NCI-H82 treated with DMSO at 0.1 percent for 48 hours (cell line): ENCODE results near the gene SHISA5.
A peak's percentile ranks its signal among the peaks of the same experiment; 100 is the strongest.
"Not testable (repeated sequence)": the region's sequence is repeated elsewhere in the genome, so short reads cannot be mapped to it uniquely, and the experiment has no call there.

Experiments used
- DNase-seq: peaks from one replicate; lab custom pipeline; 2025; ENCODE audit not compliant: unreplicated experiment; lab: John Stamatoyannopoulos, UW

SHISA5 gene

DNA sequence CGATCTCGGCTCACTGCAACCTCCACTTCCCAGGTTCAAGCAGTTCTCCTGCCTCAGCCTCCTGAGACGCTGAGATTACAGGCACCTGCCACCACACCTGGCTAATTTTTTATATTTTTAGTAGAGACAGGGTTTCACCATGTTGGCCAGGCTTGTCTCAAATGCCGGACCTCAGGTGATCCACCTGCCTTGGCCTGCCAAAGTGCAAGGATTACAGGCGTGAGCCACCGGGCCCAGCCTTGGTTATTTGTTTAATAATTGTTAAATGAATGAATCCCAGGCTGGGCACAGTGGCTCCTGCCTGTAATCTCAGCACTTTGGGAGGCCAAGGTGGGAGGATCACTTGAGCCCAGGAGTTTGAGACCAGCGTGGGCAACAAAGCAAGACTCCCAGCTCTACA is 42.2 kb downstream of the SHISA5 start:
- not testable (repeated sequence) for DNase-seq

DNA sequence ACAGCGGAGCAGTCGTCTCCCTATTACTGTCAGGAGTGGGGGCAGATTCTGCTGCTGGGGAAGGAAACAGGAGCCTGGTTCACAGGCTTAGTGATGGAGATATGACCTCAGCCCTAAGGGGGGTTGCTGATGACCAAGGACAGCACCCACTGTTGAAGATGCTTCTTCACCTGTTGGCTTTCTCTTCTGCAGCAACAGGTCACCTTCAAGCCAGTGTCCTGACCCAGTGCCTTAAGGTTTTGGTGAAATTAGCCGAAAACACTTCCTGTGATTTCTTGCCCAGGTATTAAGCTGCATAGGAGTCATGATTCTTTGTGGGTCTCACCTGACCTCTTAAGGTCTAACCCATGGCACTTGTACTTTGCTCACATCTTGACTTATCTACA is 43.5 kb downstream of the SHISA5 start:
- no peak for DNase-seq

DNA sequence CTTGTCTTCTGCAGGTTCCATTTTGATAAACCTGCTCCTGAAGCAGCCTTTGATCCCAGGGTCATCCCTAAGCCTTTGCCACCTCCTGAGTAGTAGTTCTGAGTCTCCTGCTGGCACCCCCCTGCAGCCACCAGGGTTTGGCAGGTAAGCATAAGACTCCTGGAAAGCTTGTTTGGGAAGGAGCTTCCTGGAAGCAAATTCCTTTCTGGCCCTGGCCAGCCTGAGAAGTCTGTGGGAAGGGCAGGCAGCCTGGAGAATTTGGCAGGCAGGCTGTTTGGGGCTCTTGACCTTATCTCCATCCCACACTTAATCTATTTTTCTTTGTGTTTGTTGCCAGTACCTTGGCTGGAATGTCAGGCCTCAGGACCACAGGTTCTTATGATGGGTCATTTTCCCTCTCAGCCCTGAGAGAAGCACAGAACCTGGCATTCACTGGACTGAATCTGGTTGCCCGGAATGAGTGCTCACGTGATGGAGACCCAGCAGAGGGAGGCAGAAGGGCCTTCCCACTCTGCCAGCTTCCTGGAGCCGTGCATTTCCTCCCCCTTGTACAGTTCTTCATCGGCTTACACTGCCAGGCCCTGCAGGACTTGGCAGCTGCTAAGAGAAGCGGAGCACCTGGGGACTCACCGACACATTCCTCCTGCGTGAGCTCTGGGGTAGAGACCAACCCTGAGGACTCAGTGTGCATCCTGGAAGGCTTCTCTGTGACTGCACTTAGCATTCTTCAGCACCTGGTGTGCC is 44.0 kb downstream of the SHISA5 start:
- no peak for DNase-seq

DNA sequence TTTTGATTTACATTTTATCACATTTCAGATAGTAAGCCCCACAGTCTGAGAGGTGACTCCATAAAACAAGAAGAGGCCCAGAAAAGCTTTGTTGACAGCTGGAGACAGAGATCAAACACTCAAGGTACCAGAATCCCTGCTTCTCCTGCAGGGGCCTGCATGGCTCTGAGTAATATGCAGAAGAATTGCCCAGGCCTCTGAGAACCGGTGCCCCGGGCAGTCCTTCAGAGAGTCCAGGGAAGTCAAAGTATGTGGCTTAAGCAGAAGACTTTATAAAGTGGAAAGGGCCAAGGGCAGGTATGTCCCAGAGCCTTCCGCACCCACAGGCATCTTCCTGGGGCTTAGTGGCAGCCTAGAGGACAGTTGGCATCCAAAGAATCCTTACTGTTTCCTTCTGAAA is 44.6 kb downstream of the SHISA5 start:
- DNase-seq, result no peak

DNA sequence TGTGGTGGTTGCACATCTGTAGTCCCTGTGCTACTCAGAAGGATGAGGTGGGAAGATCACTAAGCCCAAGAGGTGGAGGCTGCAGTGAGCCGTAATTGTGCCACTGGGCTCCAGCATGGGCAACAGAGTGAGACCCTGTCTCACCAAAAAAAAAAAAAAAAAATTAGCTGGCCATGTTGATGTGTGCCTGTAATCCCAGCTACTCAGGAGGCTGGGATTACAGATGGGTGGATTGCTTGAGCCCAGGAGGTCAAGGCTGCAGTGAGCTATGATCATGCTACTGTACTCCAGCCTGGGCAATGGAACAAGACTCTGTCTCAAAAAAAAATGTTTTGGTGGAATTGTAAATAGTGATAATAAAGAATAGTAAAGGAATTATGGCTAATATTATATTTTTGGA is 47.5 kb downstream of the SHISA5 start:
- no peak for DNase-seq

DNA sequence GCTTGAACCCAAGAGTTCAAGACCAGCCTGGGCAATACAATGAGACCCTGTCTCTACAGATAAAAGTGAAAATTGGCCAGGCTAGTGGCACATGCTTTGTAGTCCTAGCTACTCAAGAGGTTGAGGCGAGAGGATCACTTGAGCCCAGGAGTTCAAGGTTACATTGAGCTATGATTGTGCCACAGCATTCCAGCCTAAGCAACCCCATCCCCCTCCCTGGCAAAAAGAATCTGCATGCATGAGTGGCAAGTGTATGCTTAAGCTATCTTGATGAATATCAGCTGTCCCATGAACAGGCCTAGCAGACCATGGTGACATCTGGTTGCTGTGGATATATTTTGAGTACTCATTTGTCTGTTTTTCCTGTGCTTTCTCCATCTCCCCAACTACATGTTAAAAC is 52.7 kb downstream of the SHISA5 start:
- no peak for DNase-seq

DNA sequence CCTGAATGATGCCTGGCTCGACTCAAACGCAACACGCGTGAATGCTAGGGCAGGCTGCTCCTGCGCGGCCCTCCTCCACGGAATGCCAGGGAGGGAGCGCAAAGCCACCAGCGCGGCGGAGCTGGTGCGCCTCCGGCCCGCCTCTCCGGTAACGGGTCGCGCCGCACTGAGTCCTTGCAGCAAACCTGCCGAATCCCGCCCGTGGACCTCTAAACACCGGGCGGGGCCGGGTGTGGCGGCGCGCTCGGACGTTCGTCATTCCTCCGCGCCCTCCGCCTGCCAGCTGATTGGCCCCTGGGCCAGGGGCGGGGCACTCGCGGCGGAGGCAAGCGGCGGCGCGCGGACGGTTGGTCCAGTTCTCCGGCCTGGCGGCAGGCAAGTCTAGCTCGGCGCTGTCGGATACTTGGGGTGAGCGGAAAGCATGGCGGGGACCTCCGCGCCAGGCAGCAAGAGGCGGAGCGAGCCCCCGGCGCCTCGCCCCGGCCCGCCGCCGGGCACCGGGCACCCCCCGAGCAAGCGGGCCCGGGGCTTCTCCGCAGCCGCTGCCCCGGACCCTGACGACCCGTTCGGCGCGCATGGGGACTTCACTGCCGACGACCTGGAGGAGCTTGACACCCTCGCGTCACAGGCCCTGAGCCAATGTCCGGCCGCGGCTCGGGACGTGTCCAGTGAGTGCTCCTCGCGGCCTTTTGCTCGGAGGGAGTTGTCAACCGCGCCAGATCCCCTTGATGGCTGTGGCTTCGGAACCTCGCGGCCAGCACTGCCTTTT is 57.4 kb downstream of the SHISA5 start, which contains the start of gene ATRIP:
ATRIP (plus strand) TSS at position 313 of the 769 bp plus-strand sequence; CDS start at position 422, 109 bp downstream.
- peak; percentile 55 for DNase-seq

DNA sequence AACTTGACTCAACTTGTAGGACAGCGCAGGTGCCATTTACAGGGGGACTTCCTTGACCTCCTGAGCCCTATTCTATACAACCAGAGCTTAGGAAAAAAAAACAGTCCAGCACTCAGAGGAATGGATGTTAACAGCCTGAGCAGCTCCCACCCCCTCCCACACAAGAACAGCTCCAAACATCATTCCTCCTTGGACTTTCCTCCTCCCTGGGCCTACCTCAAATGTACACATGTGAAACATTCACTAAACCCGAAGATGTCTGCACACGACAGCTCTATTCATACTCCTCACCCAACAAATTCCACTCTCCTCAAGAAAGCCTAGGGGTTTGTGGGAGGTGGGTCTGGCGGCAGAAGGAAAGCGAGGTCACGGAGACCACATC is 57.9 kb downstream of the SHISA5 start:
- no peak for DNase-seq

DNA sequence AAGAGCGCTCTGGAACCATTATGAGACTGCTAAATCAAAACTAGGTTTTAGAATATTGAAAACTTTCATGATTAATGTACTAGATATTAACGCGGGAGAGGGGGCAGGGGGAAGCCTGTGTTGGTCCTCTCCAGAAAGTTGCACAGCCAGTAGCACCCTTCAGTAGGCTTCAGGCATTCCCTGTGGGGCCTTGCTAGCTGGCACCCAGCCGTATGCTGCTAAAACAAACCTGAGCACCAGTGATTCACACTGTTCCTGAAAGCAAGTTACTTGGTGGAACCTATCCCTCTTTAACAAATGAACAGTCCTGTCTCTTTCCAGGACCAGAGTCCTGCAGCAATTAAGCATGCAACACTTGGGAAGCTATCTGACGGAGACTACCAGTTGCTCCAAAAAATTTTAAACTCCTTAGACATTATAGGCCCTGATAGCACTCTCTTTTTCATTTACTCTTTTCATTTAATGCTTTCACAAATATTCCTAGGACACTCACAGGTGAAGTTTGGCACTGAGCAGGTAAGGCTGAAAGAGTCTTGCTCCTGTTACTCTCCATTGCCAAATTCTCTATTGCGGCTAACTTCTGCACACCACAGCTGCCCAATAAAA is 58.6 kb downstream of the SHISA5 start:
- DNase-seq, result no peak

DNA sequence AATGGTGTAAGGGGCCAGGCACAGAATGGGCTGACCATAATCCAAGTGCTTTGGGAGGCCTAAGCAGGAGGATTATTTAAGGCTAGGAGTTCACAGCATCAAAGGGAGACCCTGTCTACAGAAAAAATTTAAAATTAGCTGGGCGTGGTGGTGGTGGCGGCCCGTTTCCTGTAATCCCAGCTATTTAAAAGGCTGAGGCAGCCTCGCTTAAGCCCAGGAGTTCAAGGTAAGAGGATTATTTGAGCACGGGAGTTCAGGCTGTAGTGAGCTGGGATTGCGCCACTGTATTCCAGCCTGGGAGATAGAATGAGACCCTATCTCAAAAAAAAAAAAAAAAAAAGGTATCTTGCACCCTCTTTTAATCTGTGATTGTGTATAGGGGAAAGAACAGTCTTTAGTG is 62.0 kb downstream of the SHISA5 start:
- DNase-seq, result peak; percentile 79

DNA sequence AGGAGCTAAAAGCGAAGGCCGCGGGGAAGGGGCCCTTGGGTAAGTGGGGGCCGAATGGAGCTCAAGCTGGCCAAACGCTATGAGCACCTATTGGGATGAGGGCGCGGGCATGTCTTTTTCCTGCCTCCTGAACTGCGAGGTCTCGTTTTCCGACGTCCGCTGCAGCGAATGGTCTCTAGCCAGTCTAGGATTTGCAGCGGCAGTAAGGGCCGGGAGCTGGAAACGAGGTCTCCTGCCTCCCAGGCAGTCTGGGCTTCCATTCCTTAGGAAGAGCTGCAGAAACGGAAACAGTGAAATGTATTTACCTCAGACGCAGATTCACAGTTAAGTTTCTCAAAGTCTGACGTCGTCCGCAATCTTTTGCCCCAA is 63.4 kb downstream of the SHISA5 start:
- no peak for DNase-seq

DNA sequence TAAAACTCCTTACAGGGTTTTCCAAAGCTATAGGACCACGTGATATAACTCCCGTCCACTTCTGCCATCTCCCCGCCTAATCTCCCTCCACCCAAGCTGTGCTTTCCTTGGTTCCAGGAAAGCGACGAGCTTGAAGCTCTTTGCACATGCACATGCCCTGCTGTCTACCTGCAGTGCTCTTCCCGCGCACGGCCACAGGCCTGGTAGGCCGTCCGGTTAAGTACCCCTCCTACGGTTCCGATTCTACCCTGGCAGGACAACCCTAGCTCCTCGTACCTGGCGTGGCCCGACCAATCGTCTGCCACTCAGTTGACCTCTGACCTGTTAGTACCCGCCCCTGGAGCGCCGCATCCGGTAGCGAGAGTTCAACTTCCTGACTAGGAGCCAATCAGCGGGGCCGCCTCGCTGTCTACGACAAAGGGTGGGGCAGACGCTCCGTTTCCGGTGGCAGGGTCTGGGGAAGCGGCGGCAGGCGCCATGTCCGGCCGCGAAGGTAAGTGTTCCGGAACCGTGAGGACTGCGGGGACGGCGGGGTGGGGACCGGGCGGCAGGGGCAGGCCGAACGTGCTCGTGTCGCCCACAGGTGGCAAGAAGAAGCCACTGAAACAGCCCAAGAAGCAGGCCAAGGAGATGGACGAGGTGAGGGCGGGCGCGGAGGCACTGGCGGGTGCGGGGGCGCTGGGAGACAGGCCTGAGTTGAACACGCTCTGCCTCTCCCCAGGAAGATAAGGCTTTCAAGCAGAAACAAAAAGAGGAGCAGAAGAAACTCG is 64.0 kb downstream of the SHISA5 start, which contains the start of the genes CCDC51 and TMA7:
CCDC51 (minus strand) TSS at position 300 of the 770 bp plus-strand sequence. CDS start 4,991 bp downstream, outside the sequence.
TMA7 (plus strand) TSS at position 438 of the 770 bp plus-strand sequence; CDS start at position 478, 40 bp downstream.
- peak; percentile 89 for DNase-seq

DNA sequence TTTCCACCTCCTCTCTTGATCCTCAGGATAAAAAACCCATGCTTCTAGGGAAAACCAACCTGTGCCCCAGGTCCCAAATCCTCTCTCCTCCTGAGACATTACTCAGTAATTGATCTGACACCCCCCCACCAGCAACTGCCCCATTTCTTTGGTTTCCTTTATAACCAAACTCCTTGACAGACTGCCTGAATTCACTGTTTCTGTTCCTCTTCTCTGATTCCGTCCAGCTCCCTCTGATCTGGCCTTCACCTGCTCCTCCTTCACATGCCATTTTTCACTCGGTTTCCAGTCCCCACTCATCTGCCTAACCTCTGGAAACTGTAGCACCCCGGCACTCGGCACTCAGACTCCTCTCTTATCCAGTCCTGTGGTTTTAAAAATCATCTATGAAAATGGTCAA is 66.2 kb downstream of the SHISA5 start:
- no peak for DNase-seq

DNA sequence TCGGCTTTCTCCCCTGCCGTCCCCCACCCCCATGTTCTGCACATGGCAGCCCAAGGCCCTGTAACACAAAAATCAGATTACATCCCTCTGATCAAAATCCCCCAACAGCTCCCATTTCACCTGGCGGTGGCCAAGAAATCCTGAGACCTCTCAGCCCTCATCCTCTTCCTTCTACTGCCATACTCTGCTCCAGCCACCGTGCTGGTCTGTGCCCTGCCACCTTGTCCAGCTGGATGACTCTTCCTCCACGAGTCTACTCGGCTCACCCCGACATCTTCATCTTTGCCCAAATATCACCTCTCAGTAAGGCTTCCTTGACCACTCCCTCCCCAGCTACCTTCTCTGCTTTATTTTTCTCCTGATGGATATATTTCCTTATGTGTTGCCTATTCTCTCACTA is 67.1 kb downstream of the SHISA5 start:
- DNase-seq, result no peak

DNA sequence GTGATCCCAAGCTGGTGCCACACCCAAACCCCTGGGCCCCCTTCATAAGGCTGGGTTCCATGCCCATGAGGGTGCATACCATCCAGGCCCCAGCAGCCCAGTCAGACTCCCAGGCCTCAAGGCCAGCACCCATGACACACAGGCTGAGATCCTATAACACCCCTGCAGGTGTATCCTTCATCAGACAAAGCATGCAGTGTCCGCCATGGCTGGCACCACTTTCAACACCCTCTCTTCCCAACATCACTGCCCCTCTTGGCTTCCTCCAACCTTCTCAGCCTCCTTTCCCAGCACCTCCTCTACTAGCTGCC is 67.5 kb downstream of the SHISA5 start:
- no peak for DNase-seq

DNA sequence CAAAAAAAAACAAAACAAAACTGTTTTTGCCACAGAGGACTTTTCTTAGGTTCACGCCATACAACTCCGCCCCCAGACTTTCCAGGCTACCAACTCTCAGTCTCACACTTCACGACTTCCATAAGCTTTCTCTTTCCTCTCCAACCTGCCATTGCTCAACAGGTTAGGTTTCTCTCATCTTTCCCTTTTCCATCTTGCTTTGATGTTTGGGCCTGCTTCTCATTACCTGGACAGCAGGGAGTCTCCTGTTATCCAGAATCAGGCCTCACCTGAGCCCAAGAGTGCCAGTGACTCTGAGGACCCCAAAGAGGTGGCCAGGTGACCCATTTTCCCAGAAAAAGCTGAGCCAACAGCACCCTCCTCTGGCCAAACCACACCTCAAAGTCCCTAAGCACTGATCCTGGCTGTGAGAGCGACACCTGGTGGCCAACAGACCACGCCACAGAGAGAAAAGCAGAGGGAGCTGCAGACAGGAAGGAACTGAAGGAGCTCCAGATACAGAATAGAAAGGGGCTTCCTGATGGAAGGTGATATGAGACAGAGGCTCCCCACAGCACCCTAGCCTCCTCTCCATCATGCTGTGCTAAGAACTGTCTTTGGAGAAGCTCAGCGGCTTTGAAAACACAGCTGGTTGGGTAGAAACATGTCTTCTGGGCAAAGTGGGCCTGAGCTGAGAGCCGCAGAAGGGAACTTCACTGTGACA is 68.0 kb downstream of the SHISA5 start:
- DNase-seq, result peak; percentile 74

DNA sequence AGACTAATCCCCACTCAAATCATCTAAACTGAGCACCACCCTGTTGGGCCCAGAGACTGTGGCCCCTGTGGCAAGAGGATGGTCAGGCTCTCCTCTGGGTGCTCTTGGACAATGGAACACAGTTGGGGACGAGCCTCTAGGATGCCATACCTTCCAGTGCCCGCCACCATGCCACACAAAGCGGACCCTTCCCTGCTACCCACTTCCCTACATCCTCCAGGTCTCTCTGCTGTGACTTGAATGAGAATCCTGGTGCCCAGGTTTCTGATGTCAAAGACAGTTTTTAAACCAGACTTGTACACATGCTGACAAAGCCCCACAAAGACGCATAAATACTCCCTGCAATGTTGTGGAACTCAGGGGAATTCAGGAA is 68.8 kb downstream of the SHISA5 start:
- no peak for DNase-seq

DNA sequence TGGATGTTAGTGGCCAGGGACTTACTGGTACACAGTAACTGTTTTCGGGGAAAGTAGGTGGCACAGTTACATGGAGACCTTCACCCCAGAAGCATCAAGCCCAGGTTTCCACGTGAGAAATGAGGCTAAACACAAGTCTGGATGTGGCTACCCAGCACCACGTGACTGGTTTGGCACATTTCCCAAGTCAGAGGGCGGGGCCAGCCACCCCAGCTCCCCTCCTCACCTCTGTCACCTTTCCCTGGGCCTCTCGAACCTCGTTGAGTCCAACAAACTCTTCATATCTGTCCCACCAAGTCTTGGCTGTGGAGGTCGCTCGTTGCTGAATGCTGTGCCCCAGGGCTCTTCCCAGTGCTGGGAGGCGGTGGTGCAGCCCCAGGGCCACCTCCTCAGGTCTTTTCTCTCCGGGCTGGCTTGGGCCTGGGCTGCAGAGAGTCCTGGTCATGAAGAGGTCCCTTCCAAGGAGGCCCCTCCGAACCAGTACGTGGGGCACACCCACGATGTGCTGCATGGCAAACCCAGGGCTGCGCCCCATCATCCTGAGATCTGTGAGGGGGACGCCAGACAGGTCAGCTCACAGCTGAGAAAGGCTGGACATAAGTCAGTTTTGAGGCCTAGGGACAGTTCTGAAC is 69.3 kb downstream of the SHISA5 start:
- no peak for DNase-seq

DNA sequence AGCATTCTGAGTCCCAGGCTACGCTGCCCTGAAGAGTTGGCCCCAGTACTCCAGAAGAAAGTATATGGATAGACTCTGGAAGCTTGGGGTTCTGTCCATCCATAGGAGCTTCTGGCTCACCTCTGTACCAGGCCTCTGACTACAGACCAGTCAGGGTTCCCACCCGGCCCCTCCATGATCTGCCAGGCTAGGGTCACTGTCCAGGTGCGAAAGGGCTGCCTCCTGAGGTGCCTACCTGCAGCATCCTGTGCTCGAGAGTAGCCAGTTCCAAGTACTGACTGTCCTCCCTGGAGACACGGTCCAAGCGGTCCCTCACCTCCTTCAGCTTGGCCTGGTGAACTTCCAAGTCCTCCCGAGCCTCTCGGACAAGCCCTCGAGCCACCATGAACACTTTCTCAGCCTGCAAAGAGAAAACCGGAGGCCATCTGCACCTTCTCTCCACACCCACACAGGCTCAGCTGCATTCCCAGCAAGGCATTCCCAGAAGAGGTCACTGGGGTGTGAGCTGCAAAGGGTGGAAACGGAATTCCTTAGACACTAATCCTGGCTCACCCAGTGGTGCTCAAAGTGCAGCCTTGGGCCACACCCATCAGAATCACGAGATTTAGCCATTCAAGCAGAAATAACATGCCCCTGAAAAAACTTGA is 70.4 kb downstream of the SHISA5 start:
- DNase-seq, result no peak
